ENCODE results near the gene RFC5. TPM values are rescaled to one million over a fixed set of nuclear protein-coding genes. Genes with fewer than 3 reads are reported as not detected.
A peak's percentile ranks its signal among the peaks of the same experiment; 100 is the strongest.

The RFC5 gene
- total RNA-seq, 1 experiment from 2014 or later = 78.6 TPM

- no TSS peak for BruUV-seq (replicated peaks)
- peak overlapping the region; percentile 48 for H3K4me2 ChIP-seq (ENCODE audit: low read length)
- no peaks in the 10 kb centered on the region for H3K9me2 ChIP-seq (ENCODE audit: insufficient read depth)
- no peaks in the 10 kb centered on the region for H3K27me3 ChIP-seq (ENCODE audit: insufficient read depth, low read length)
- H3K4me3 ChIP-seq (replicated peaks in 1 of 2; ENCODE audit: low read depth in 1 of 2, low read length in 2 of 2) = no peak overlapping the region
- DNase-seq (ENCODE audit: low read depth, low spot score) (no peak), ATAC-seq (no peak)
- peaks cover 6 to 23% of the 10 kb centered on the region in 2 experiments; a peak in 3 of 4 replicates for H3K4me1 ChIP-seq (ENCODE audit: control insufficient read depth in 1 of 2, insufficient read depth in 2 of 2, low read length in 2 of 2)
- ChIA-PET POLR2A (no interaction called here), CTCF (no interaction called here), RAD21 (ENCODE audit: low non-redundant PET in 1 of 2, low total read pairs in 2 of 2, uncharacterized antibody in 2 of 2, unreplicated experiment in 2 of 2) (interaction anchor here in 1 of 2 experiments (0.7 kb wide), 1 partner anchor 13 kb away, joined by 4 read pairs; no protein-coding TSS in a partner anchor)
- H3K36me3 ChIP-seq (ENCODE audit: control insufficient read depth in 1 of 2, insufficient read depth in 2 of 2, low read length in 2 of 2) = no peaks in the 10 kb centered on the region
- H3K27ac ChIP-seq (ENCODE audit: low read depth, low read length) = no peak overlapping the region
- intact Hi-C loops (cut with micrococcal nuclease) = no loop called here
- H2AFZ ChIP-seq (ENCODE audit: low read depth, low read length, poor library complexity, severe bottlenecking) = no peak overlapping the region
- TF ChIP-seq ZFX (IDR thresholded peaks at IDR 0.05) (no peak), SRF (IDR thresholded peaks at IDR 0.05; ENCODE audit: low read depth) (no peak), ZNF274 (IDR thresholded peaks at IDR 0.05; ENCODE audit: low read depth, low read length) (no peak), CEBPB (IDR thresholded peaks at IDR 0.05; ENCODE audit: low read depth) (no peak), CTCF (IDR thresholded peaks at IDR 0.05 in 2 of 3, conservative IDR thresholded peaks at IDR 0.05 in 1 of 3; ENCODE audit: borderline replicate concordance in 1 of 3, insufficient read depth in 1 of 3, low read depth in 2 of 3, low read length in 2 of 3) (no peak), REST (IDR thresholded peaks at IDR 0.05; ENCODE audit: low read depth) (no peak), ELF1 (IDR thresholded peaks at IDR 0.05; ENCODE audit: borderline replicate concordance, low read depth) (no peak), ZBTB33 (IDR thresholded peaks at IDR 0.05; ENCODE audit: extremely low read depth, insufficient replicate concordance, low read length) (no peak)
- no peaks in the 10 kb centered on the region for H4K20me1 ChIP-seq (ENCODE audit: insufficient read depth)
- no peaks in the 10 kb centered on the region for H3K79me2 ChIP-seq (ENCODE audit: insufficient read depth, low read length)
- peaks cover 0 to 8% of the 10 kb centered on the region in 2 experiments; a peak in 1 of 4 replicates for H3K9me3 ChIP-seq (ENCODE audit: control insufficient read depth in 1 of 2, insufficient read depth in 1 of 2, low read depth in 1 of 2, low read length in 2 of 2)
- H3K9ac ChIP-seq (ENCODE audit: low read length) = no peak overlapping the region
These were observed 39.1 kb upstream of the RFC5 start for GRCh38 chr12:117977373-117977772.
